GM18498 (cell line): Measurements from ENCODE around the gene WNK1.

ENCODE experiments used
- ATAC-seq: cut with Tn5 transposase; IDR thresholded peaks from one replicate; pipeline ENCODE4 v1.9.1; 2021; ENCODE audit warnings: mild to moderate bottlenecking, moderate library complexity; ENCODE audit not compliant: unreplicated experiment

WNK1 gene

GRCh38 chr12:851343-851742 is 99.0 kb downstream of the WNK1 start:
- no peak for ATAC-seq

- no peak for ATAC-seq
Measured at GRCh38 chr12:851913-852312, 99.5 kb downstream of the WNK1 start.

- no peak for ATAC-seq
Measured at GRCh38 chr12:852864-853263, 100.5 kb downstream of the WNK1 start.

GRCh38 chr12:857611-858010 is 105.2 kb downstream of the WNK1 start:
- no peak for ATAC-seq

GRCh38 chr12:862303-862911 is 110.0 kb downstream of the WNK1 start:
- ATAC-seq: no peak

GRCh38 chr12:863285-863684 is 110.9 kb downstream of the WNK1 start:
- no peak for ATAC-seq

- ATAC-seq: no peak
Measured at GRCh38 chr12:865614-866013, 113.2 kb downstream of the WNK1 start.

GRCh38 chr12:867905-868304 is 115.5 kb downstream of the WNK1 start:
- ATAC-seq: no peak

- ATAC-seq: no peak
Measured at GRCh38 chr12:868722-869121, 116.3 kb downstream of the WNK1 start.

- ATAC-seq: no peak
Measured at GRCh38 chr12:870378-870777, 118.0 kb downstream of the WNK1 start.

GRCh38 chr12:873954-874353 is 121.6 kb downstream of the WNK1 start:
- no peak for ATAC-seq

GRCh38 chr12:879641-880040 is 127.3 kb downstream of the WNK1 start:
- no peak for ATAC-seq

GRCh38 chr12:880656-881055 is 128.3 kb downstream of the WNK1 start:
- no peak for ATAC-seq

- no peak for ATAC-seq
Measured at GRCh38 chr12:884746-885414, 132.5 kb downstream of the WNK1 start.

GRCh38 chr12:885701-886100 is 133.3 kb downstream of the WNK1 start:
- no peak for ATAC-seq

- no peak for ATAC-seq
Measured at GRCh38 chr12:886206-886605, 133.8 kb downstream of the WNK1 start.

GRCh38 chr12:894226-894625 is 141.8 kb downstream of the WNK1 start:
- no peak for ATAC-seq

GRCh38 chr12:896031-896430 is 143.7 kb downstream of the WNK1 start:
- ATAC-seq: no peak

- no peak for ATAC-seq
Measured at GRCh38 chr12:897386-897785, 145.0 kb downstream of the WNK1 start.

GRCh38 chr12:902581-902980 is 150.2 kb downstream of the WNK1 start:
- ATAC-seq: no peak

GRCh38 chr12:903055-903454 is 150.7 kb downstream of the WNK1 start:
- no peak for ATAC-seq

GRCh38 chr12:904010-904414 is 151.6 kb downstream of the WNK1 start:
- no peak for ATAC-seq
